ENCODE data around the gene CENPX. TPM values are rescaled to one million over a fixed set of nuclear protein-coding genes. Genes with fewer than 3 reads are reported as not detected.
A peak's percentile ranks its signal among the peaks of the same experiment; 100 is the strongest.

CENPX gene
- total and polyA plus RNA-seq, 2 of the 13 experiments (the other 11 are each of a cell fraction or from before 2014, with no cell fraction given): 92.7 to 170 TPM

DNA sequence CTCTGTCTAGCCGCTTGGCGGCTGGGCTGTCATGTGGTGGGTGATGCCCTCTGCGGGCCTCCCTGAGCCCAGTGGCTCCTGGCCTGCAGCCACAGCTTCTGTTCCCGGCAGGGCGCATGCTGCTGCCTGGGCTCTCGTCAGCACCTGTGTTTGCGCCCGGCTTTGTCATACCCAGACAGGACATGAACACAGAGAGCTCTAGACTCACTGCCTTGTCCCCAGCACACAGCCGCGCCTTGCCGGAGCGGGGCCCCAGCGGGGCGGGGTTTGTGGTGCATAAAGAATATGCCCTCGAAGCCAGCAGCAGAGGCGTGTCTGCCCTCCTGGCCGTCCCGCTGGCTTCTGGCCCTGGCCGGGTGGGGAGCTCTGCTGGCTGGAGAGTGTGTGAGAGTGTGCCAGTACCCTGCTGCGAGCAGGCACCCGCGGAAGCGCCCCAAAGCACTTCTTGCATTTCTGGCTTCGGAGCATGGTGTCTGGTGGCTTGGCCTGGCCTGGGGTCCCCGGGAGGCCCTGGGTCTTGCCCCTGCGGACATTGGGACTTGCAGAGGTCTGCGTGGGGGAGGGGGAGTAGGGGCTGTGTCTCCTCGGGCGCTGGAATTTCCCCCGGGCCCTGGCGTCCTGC is 30.9 kb downstream of the CENPX start (continued):
- TF ChIP-seq, protein P1, sequence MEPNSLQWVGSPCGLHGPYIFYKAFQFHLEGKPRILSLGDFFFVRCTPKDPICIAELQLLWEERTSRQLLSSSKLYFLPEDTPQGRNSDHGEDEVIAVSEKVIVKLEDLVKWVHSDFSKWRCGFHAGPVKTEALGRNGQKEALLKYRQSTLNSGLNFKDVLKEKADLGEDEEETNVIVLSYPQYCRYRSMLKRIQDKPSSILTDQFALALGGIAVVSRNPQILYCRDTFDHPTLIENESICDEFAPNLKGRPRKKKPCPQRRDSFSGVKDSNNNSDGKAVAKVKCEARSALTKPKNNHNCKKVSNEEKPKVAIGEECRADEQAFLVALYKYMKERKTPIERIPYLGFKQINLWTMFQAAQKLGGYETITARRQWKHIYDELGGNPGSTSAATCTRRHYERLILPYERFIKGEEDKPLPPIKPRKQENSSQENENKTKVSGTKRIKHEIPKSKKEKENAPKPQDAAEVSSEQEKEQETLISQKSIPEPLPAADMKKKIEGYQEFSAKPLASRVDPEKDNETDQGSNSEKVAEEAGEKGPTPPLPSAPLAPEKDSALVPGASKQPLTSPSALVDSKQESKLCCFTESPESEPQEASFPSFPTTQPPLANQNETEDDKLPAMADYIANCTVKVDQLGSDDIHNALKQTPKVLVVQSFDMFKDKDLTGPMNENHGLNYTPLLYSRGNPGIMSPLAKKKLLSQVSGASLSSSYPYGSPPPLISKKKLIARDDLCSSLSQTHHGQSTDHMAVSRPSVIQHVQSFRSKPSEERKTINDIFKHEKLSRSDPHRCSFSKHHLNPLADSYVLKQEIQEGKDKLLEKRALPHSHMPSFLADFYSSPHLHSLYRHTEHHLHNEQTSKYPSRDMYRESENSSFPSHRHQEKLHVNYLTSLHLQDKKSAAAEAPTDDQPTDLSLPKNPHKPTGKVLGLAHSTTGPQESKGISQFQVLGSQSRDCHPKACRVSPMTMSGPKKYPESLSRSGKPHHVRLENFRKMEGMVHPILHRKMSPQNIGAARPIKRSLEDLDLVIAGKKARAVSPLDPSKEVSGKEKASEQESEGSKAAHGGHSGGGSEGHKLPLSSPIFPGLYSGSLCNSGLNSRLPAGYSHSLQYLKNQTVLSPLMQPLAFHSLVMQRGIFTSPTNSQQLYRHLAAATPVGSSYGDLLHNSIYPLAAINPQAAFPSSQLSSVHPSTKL (CRISPR knock-in tag; IDR thresholded peaks at IDR 0.05): peak; percentile 63
- TF ChIP-seq, protein P2, sequence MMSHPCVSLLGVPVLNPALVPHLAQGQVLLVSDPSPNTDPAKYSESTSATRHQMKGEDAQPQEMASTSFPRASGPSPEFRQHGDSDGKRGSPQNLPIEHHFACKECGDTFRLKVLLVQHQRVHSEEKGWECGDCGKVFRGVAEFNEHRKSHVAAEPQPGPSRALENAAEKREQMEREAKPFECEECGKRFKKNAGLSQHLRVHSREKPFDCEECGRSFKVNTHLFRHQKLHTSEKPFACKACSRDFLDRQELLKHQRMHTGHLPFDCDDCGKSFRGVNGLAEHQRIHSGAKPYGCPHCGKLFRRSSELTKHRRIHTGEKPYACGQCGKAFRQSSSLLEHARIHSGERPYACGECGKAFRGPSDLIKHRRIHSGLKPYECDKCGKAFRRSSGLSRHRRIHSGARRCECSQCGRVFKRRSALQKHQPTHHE (CRISPR knock-in tag; IDR thresholded peaks at IDR 0.05; ENCODE audit: borderline replicate concordance): peak; percentile 92; the same call in 1 of the 2 replicates
- TF ChIP-seq KDM4B (CRISPR knock-in tag; IDR thresholded peaks at IDR 0.05) (peak; percentile 83; the same call in 1 of the 2 replicates), POLR2AphosphoS5 (IDR thresholded peaks at IDR 0.05; ENCODE audit: low read depth, low read length) (peak; percentile 94), TBX2 (CRISPR knock-in tag; IDR thresholded peaks at IDR 0.05; ENCODE audit: borderline replicate concordance) (no peak; the same call in 1 of the 2 replicates), SOX13 (IDR thresholded peaks at IDR 0.05) (peak; percentile 78), SOX13 (CRISPR knock-in tag; conservative IDR thresholded peaks at IDR 0.05 in 1 of 2, IDR thresholded peaks at IDR 0.05 in 1 of 2) (peak in 1 of 2 experiments; percentile 78; a peak in 2 of 4 replicates), HMG20B (CRISPR knock-in tag; conservative IDR thresholded peaks at IDR 0.05) (0 out of 2 replicates have a peak, but pooled peaks have one; percentile 61), TSC22D2 (CRISPR knock-in tag; IDR thresholded peaks at IDR 0.05; ENCODE audit: borderline replicate concordance) (peak; percentile 97; the same call in 1 of the 2 replicates), ELF3 (CRISPR knock-in tag; IDR thresholded peaks at IDR 0.05) (peak; percentile 72), ATF1 (CRISPR knock-in tag; IDR thresholded peaks at IDR 0.05) (no peak), ZSCAN31 (CRISPR knock-in tag; IDR thresholded peaks at IDR 0.05; ENCODE audit: low read depth) (peak; percentile 86), KDM5B (CRISPR knock-in tag; IDR thresholded peaks at IDR 0.05; ENCODE audit: borderline replicate concordance) (peak; percentile 85; the same call in 1 of the 2 replicates)
- TF ChIP-seq, protein P3, sequence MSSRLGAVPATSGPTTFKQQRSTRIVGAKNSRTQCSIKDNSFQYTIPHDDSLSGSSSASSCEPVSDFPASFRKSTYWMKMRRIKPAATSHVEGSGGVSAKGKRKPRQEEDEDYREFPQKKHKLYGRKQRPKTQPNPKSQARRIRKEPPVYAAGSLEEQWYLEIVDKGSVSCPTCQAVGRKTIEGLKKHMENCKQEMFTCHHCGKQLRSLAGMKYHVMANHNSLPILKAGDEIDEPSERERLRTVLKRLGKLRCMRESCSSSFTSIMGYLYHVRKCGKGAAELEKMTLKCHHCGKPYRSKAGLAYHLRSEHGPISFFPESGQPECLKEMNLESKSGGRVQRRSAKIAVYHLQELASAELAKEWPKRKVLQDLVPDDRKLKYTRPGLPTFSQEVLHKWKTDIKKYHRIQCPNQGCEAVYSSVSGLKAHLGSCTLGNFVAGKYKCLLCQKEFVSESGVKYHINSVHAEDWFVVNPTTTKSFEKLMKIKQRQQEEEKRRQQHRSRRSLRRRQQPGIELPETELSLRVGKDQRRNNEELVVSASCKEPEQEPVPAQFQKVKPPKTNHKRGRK (CRISPR knock-in tag; IDR thresholded peaks at IDR 0.05): no peak; the same call in 1 of the 2 replicates
- TF ChIP-seq, protein P4, sequence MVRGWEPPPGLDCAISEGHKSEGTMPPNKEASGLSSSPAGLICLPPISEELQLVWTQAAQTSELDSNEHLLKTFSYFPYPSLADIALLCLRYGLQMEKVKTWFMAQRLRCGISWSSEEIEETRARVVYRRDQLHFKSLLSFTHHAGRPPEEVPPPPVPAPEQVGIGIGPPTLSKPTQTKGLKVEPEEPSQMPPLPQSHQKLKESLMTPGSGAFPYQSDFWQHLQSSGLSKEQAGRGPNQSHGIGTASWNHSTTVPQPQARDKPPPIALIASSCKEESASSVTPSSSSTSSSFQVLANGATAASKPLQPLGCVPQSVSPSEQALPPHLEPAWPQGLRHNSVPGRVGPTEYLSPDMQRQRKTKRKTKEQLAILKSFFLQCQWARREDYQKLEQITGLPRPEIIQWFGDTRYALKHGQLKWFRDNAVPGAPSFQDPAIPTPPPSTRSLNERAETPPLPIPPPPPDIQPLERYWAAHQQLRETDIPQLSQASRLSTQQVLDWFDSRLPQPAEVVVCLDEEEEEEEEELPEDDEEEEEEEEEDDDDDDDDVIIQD (CRISPR knock-in tag; IDR thresholded peaks at IDR 0.05; ENCODE audit: low read depth): peak; percentile 45; the same call in 1 of the 2 replicates
- TF ChIP-seq, protein P5, sequence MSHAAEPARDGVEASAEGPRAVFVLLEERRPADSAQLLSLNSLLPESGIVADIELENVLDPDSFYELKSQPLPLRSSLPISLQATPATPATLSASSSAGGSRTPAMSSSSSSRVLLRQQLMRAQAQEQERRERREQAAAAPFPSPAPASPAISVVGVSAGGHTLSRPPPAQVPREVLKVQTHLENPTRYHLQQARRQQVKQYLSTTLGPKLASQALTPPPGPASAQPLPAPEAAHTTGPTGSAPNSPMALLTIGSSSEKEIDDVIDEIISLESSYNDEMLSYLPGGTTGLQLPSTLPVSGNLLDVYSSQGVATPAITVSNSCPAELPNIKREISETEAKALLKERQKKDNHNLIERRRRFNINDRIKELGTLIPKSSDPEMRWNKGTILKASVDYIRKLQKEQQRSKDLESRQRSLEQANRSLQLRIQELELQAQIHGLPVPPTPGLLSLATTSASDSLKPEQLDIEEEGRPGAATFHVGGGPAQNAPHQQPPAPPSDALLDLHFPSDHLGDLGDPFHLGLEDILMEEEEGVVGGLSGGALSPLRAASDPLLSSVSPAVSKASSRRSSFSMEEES (CRISPR knock-in tag; IDR thresholded peaks at IDR 0.05): peak; percentile 89

All from HepG2 (cell line).